ENCODE results near the gene EIF4G1. TPM values are rescaled to one million over a fixed set of nuclear protein-coding genes. Genes with fewer than 3 reads are reported as not detected.

The EIF4G1 gene
- total RNA-seq, 1 donor = 288 TPM

DNA sequence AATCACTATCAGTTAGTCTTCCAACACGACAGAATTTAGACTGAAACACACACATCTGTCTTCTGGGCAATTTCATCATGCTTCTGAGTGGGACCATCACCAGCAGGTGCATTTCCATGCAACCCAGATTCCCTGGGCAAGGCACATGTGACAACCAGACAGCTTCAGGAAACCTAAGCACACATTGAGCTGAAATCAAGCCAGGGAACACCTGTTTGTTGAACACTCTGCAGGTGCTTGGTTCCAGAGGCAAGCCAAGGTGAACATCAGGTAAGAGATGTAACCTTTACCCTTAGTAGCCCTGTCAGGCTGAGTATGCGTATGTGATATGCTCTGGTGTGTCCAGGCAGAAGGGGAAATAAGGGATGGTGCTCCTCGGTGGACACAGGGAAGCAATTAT is 18.6 kb upstream of the EIF4G1 start:
- H3K4me3 ChIP-seq (ENCODE audit: low read depth, low read length) = no peak overlapping the region
- TF ChIP-seq CTCF (IDR thresholded peaks at IDR 0.05; ENCODE audit: insufficient read depth, low read depth, low read length) = no peak
- DNase-seq (ENCODE audit: low read depth) = no peak

GRCh38 chr3:184296616-184297015 is 17.8 kb upstream of the EIF4G1 start:
- no peak for DNase-seq (ENCODE audit: low read depth)
- no peak overlapping the region for H3K4me3 ChIP-seq (ENCODE audit: low read depth, low read length)
- TF ChIP-seq CTCF (IDR thresholded peaks at IDR 0.05; ENCODE audit: insufficient read depth, low read depth, low read length) = no peak

DNA sequence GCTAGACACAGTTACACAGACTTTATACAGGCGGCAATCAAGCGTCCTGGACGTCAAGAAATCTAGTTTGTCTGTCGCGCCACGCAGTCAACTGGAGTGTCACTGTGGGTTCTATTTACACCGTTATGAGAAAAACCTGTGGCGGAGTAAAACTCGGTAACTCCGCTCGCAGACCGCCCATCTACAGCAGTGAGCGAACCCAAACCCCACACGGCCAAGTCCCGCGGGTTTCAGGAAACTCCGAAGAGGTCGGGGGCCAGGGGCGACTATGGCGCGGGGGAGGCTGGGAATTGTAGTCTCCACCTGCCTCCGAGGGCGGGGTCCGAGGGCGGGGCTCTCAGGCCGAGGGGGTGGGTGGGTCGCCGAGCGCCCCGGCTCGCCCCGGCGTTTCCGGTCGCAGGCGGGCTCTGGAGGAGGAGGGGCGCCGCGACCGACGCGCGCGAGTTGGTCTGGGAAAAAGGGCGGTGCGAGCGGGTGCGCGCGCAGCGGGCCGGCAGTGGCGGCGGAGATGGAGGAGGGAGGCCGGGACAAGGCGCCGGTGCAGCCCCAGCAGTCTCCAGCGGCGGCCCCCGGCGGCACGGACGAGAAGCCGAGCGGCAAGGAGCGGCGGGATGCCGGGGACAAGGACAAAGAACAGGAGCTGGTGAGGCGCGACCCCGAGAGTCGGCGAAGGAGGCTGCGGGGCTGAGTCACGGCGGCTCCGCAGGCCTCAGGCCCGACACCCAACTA is 15.5 kb upstream of the EIF4G1 start, which contains the start of gene PSMD2:
Gene PSMD2, plus strand, starts transcription at position 483 of the 729 bp plus-strand sequence. Its CDS starts 26 bp downstream, at position 509.
- TF ChIP-seq CTCF (IDR thresholded peaks at IDR 0.05; ENCODE audit: insufficient read depth, low read depth, low read length) = no peak
- peak; percentile 97 for DNase-seq (ENCODE audit: low read depth)

GRCh38 chr3:184299488-184300377 is 14.7 kb upstream of the EIF4G1 start:
- H3K4me3 ChIP-seq (ENCODE audit: low read depth, low read length) = peak overlapping the region; percentile 75
- TF ChIP-seq CTCF (IDR thresholded peaks at IDR 0.05; ENCODE audit: insufficient read depth, low read depth, low read length) = no peak
- DNase-seq (ENCODE audit: low read depth) = peak; percentile 54

More for the DNA sequence above, 15.5 kb upstream of the EIF4G1 start, which contains the start of gene PSMD2:
- H3K4me3 ChIP-seq (ENCODE audit: low read depth, low read length) = peak within 1 kb of the TSS; percentile 75

- DNase-seq (ENCODE audit: low read depth) = peak; percentile 11
- peak overlapping the region; percentile 75 for H3K4me3 ChIP-seq (ENCODE audit: low read depth, low read length)
- TF ChIP-seq CTCF (IDR thresholded peaks at IDR 0.05; ENCODE audit: insufficient read depth, low read depth, low read length) = no peak
These were observed 14.1 kb upstream of the EIF4G1 start for GRCh38 chr3:184300378-184300720.

- no peak for DNase-seq (ENCODE audit: low read depth)
- H3K4me3 ChIP-seq (ENCODE audit: low read depth, low read length) = no peak overlapping the region
- peak; percentile 40 for TF ChIP-seq CTCF (IDR thresholded peaks at IDR 0.05; ENCODE audit: insufficient read depth, low read depth, low read length)
These were observed 8.8 kb upstream of the EIF4G1 start for GRCh38 chr3:184305577-184305976.

Data from fibroblast of villous mesenchyme (primary cell).